M059J (cell line): Measurements from ENCODE around the gene GPRIN3. TPM values are rescaled to one million over a fixed set of nuclear protein-coding genes. Genes with fewer than 3 reads are reported as not detected.
A peak's percentile ranks its signal among the peaks of the same experiment; 100 is the strongest.
"Not testable (repeated sequence)": the region's sequence is repeated elsewhere in the genome, so short reads cannot be mapped to it uniquely, and the experiment has no call there.

Experiments
- DNase-seq: peaks from one replicate; pipeline ENCODE4 v3.0.0-alpha.2; 2012; ENCODE audit warnings: low read depth
- total RNA-seq: library from RNA; depleted of rRNA; stranded (reverse); fragments of >200 nt; shearing (Covaris generic); gene quantifications from 2 replicates; pipeline ENCODE4 v1.2.3, GENCODE V29; 2014

The GPRIN3 gene
- total RNA-seq, 1 experiment from 2014 or later = 0.25 TPM

DNA sequence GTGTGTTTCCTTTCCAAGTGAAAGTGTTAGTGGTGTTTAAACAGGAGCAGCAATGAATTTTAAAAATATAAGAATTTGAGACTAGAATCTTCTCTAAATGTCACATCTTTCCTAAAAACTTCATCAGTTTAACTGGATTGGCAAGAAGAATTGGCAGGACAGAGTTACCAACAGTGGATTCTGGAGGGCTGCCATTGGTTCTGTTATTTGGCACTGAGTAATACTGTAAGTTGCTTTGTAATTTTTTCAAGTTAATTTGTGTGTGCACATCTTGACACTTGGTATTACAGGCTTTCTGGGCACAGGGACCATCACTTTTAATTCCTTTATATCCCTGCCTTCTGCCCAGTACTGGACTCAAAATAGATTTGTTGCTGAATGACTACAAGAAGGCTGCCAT, 4.5 kb upstream of the GPRIN3 start:
- no peak for DNase-seq

GRCh38 chr4:89311433-89311832, 3.8 kb upstream of the GPRIN3 start:
- no peak for DNase-seq

GRCh38 chr4:89309154-89309553, 1.6 kb upstream of the GPRIN3 start:
- not testable (repeated sequence) for DNase-seq

DNA sequence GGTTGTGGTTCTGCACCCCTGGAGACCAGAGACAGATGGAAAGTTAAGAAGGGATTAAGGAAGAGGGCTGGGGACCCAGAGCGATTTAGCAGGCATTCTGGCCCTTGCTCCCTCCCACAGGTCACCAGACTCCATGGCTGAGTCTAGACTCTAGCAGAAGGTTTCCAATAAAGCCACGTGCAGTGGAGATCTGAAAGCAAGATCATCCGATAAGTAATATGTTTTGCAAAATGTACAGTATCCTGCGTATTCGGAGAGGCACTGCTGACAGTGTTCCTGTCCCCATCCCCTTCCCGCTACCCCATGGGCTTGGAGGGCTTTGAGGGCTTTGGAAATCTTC, 531 bp upstream of the GPRIN3 start:
- DNase-seq = no peak

- no peak for DNase-seq
These were observed 488 bp downstream of the GPRIN3 start for GRCh38 chr4:89307178-89307445.

GRCh38 chr4:89306486-89307177, 968 bp downstream of the GPRIN3 start:
- no peak for DNase-seq

GRCh38 chr4:89305712-89306437, 1.7 kb downstream of the GPRIN3 start:
- DNase-seq = no peak

DNA sequence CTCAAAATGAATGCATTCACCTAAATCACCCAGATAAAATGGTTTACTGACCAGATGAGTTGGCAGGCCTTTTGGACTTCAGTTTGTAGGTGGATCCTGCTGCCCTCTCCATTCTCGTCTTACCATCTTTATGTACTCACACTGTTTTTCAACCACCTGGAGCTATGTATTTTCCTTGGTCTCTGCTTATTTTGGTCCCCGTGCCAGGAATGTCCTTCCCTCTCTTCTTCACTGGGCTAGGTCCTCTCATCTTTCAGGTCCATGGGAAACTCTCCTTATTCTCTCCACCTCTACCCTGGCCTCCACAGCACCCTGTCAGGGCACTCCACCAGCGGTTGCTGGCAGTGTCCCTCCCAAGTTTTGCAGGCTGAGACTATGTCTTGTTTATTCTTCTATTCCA, 2.6 kb downstream of the GPRIN3 start:
- DNase-seq = no peak

- no peak for DNase-seq
These were observed 3.7 kb downstream of the GPRIN3 start for GRCh38 chr4:89303814-89304388.

DNA sequence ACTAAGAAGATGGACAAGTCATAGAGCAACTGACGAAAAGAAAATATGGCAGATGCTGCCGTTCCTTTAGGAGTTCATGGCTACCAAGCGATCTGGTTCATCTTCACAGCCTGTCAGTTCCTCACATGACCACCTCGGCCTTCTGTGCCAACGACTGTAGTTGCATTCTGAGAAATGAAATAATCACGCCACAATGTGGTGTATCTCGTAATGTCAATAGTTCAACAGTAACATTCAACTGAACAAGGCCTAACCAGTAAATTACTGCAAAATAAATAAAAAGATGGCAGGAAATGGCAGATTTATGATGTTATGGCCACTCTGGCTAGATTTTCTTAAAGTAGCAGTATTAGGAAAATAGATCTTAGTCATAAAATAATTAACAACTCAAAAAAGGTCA, 4.4 kb downstream of the GPRIN3 start:
- DNase-seq = peak; percentile 29

DNA sequence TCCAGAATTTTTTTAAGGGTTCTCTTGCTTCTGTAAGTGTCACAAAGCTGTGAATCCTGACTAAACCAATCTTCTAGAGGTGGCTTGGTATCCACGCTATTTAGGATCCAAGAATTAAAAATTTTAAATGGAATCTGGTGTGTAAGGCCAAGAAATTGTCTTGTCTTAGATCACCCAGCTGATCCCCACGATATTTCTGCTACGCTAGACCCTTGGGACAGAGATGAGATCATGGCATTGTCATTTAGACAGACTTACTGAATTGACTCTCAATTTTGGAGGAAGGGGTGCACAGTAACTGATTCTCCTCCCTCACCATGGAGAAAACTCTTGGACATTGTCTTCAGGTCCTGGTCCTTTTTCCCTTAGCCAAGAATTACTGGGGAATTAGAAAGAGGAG, 5.7 kb downstream of the GPRIN3 start:
- no peak for DNase-seq

GRCh38 chr4:89301003-89301402, 6.6 kb downstream of the GPRIN3 start:
- DNase-seq = no peak

DNA sequence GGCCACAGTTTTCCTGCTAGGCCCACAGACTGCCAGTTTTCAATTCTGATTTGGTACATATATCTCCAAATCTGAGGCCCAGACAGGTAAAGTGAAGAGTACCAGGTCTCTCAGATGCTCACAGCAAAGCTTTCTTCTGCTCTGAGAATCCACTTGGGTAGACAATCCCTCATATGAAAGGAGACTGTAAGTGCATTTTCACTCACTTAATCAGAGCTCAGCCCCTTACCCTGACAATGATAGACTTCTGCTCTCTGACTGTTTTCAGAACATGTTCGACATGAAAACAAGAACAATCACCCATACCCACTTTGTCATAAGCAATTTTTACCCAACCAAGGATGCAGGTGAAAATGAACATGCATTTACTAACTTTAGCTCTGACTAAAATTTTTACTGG, 7.1 kb downstream of the GPRIN3 start:
- no peak for DNase-seq

GRCh38 chr4:89300060-89300459, 7.5 kb downstream of the GPRIN3 start:
- no peak for DNase-seq

GRCh38 chr4:89299153-89299791, 8.3 kb downstream of the GPRIN3 start:
- no peak for DNase-seq

- DNase-seq = peak; percentile 50
These were observed 8.8 kb downstream of the GPRIN3 start for GRCh38 chr4:89298788-89299152.

- DNase-seq = no peak
These were observed 9.4 kb downstream of the GPRIN3 start for GRCh38 chr4:89298155-89298554.

DNA sequence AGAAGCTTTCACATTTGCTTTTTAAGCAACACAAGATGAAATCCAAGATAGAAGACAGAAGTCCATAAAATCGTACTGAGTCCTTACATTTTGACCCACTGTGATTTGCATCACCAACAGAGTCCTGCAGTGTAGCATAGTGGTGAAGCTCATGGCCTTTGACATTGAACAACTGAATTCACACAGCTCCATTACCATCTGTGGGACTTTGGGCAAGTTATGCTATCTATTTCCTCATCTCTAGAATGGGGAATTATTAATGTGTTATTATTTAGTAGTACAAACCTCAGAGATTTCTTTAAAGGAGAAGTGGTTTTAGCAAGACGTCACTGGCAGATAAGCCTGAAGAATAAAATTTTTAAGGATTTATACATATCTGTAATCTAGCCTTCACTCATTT, 10.7 kb downstream of the GPRIN3 start:
- no peak for DNase-seq

DNA sequence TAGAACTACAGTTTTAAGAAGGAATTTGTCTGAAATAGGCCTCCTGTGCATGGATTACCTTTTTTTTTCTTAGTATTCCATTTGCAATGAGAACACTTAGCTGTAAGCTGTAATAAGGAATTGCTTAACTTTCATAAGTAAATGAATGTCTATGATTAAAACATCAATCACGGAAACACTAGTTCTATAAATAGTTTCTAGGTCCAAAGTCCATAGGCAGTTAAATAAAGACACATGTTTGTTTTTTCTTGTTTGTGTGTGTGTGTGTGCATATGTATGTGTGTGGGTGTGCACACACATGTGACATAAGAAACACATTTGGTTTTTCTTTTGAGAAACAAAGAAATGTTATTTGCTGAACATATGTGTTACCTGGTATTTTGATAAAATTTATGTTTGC, 11.2 kb downstream of the GPRIN3 start:
- DNase-seq = no peak

DNA sequence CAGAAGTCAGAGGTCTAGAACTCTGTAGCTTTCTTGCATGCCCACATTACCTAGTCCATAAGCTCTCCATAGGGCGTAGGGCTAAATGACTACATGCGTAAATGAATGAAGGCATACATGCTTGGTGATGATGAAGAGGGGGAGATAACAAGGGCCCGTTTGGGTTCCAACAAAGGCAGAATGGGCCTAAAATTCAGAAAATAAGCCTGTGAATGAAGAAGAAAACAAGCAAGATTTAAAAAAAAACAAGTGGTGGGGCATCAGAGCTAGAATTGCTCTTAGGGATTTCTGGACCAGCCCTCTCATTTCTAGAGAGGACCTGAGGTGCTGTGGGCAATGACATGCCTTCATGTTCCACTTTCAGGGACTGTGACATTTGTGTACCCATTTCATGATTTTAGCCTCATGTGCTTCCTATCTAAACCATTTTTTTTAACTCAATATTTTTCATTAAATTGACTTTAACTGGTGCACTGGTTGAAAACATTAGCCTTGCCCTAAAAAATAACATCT, 12.1 kb downstream of the GPRIN3 start:
- no peak for DNase-seq

GRCh38 chr4:89294573-89295269, 12.9 kb downstream of the GPRIN3 start:
- DNase-seq = no peak

- no peak for DNase-seq
These were observed 14.3 kb downstream of the GPRIN3 start for GRCh38 chr4:89293299-89293698.
